GM21390 (cell line): ENCODE data around the gene ARPP19.
"Not testable (repeated sequence)": the region's sequence is repeated elsewhere in the genome, so short reads cannot be mapped to it uniquely, and the experiment has no call there.

ENCODE experiments used
- ATAC-seq: cut with Tn5 transposase; IDR thresholded peaks from one replicate; pipeline ENCODE4 v1.9.1; 2021; ENCODE audit not compliant: unreplicated experiment

The ARPP19 gene, protein sequence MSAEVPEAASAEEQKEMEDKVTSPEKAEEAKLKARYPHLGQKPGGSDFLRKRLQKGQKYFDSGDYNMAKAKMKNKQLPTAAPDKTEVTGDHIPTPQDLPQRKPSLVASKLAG

GRCh38 chr15:52568601-52569585 is at the start of gene ARPP19:
Gene ARPP19, minus strand, starts transcription at chr15:52569030. Its CDS starts 138 bp downstream, at chr15:52568892.
- peak; percentile 63 for ATAC-seq

- no peak for ATAC-seq
These were observed 48.2 kb upstream of the ARPP19 start for GRCh38 chr15:52617026-52617425.

- no peak for ATAC-seq
These were observed 46.5 kb upstream of the ARPP19 start for GRCh38 chr15:52615302-52615701.

- no peak for ATAC-seq
These were observed 40.8 kb upstream of the ARPP19 start for GRCh38 chr15:52609593-52609992.

DNA sequence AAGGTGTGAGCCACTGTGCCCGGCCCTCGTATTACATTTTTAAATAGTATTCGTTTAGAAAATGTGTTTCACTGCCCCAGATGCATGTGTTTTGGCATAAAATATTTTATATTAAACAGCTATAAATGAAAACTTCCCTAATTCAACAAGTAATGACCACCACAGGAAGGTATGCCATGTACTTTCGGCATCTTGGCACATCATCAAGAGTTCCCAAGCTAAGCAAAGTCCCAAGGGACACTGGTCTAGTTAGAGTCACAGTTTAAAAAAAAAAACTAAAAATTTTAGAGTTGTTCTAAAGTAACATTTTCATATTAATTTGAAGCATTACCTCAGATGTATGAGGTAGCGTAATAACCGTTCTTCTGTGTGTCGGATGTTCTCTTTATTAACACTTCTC is 15.6 kb upstream of the ARPP19 start:
- no peak for ATAC-seq

- ATAC-seq, result no peak
These were observed 11.0 kb upstream of the ARPP19 start for GRCh38 chr15:52579852-52580251.

DNA sequence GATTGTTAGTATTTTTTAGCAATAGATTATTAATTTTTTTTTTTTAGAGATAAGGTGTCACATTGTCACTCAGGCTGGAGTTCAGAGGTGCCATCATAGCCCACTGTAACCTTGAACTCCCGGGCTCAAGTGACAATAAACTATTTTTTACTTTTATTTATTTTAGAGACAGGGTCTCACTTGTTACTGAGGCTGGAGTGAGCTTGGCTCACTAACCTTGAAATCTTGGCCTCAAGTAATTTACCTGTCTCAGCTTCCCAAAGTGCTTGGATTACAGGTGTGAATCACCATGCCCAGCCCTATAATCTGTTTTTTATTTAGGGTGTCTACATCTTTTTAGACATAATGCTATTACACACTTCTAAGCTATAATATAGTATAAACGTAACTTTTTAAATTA is 7.9 kb upstream of the ARPP19 start:
- no peak for ATAC-seq

DNA sequence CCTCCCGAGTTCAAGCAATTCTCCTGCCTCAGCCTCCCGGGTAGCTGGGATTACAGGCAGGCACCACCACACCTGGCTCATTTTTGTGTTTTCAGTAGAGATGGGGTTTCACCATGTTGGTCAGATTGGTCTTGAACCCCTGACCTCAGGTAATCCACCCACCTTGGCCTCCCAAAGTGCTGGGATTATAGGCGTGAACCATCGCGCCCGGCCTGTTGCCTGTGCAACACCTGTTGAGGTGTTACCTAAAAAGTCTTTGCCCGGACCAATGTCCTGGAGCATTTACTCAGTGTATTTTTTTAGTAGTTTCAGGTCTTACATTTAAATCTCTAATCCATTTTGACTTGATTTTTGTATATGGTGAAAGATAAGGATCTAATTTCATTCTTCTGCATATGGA is 6.7 kb upstream of the ARPP19 start:
- ATAC-seq, result not testable (repeated sequence)

DNA sequence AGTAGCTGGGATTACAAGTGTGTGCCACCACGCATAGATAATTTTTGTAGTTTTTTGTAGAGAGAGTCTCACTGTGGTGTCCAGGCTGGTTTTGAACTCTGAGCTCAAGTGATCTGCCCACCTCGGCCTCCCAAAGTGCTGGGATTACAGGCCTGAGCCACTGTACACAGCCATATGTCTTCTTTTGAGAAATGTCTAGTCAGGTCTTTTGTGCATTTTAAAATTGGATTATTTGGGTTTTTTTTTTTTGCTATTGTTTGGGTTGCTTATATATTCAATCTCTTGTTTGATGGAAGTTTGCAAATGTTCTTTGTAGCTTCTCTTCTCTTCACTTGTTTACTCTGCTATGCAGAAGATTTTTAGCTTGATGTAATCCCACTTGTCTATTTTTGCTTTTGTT is 6.2 kb upstream of the ARPP19 start:
- ATAC-seq, result no peak

DNA sequence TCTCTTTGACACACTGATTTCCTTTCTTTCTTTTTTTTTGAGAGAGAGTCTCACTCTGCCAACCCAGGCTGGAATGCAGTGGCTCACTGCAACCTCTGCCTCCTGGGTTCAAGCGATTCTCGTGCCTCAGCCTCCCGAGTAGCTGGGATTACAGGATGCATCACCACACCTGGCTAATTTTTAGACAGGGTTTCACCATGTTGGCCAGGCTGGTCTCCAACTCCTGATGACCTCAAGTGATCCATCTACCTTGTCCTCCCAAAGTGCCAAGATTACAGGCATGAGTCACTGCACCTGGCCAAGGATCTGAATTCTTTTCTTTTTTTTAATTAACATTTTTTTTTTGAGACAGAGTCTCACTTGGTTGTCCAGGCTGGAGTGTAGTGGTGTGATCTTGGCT is 5.8 kb upstream of the ARPP19 start:
- ATAC-seq, result not testable (repeated sequence)

DNA sequence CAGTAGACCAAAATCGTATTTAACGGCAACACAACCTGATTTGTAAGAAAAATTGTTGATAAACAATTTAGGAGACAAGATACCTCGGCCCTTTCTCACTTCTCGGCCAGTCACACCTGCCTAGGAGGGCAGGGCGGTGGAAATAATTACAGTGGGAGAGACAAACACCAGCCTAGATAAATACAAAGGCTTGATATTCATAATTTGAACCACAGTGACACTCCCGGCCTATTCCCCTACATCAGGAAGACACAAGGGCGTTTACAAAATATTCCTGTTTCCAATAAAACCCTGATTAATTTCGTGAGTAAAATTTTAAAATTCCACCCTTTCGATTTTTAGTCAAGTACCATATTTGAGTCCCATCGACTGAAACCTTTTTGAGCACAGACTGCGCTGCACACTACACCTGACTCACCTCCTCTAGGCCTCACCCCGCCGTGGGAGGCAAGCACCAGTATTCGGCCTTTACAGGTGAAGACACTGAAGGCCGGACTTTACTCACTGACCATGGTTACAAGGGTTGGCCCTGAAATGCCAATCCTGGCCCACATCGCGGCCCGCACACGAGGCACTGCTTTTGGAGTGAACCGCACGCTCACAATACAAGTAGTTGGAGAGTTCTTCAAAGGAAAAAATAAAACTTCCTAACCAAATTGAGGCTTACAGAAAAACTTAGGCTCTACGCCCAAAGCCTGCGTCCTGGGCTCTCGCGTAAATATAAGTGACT is 794 bp downstream of the ARPP19 start:
- no peak for ATAC-seq

- no peak for ATAC-seq
These were observed 1.9 kb downstream of the ARPP19 start for GRCh38 chr15:52566889-52567288.

DNA sequence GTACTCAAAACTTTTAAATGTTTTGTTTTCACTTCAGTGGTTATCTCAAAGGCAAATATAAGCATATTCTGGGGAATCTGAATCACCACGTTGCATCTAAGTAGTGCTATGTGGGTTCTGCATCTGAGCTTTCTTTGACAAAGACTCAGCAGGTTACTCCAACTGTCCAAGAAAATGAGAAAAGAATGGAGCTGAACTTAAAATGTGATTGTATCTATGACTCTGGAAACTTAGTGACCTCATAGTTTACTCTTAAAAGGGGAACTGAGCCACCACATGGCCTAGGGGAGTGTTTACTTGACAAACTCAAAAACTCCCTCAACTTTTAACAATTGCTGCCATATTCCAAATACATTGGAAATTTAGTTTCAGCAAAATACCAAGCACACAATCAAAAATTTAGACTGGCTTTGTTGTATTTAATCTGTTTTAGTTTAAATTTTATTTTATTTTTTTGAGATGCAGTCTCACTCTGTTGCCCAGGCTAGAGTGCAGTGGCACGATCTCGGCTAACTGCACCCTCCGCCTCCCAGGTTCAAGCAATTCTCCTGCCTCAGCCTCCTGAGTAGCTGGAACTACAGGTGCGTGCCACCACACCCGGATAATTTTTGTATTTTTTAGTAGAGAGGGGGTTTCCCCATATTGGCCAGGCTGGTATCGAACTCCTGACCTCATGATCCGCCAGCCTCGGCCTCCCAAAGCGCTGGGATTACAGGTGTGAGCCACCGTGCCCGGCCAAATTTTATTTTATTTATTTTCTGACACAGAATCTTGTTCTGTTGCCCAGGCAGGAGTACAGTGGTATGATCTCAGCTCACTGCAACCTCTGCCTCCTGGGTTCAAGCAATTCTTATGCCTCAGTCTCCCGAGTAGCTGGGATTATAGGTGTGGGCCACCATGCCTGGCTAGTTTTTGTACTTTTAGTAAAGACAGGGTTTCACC is 3.1 kb downstream of the ARPP19 start:
- ATAC-seq, result peak; percentile 45

DNA sequence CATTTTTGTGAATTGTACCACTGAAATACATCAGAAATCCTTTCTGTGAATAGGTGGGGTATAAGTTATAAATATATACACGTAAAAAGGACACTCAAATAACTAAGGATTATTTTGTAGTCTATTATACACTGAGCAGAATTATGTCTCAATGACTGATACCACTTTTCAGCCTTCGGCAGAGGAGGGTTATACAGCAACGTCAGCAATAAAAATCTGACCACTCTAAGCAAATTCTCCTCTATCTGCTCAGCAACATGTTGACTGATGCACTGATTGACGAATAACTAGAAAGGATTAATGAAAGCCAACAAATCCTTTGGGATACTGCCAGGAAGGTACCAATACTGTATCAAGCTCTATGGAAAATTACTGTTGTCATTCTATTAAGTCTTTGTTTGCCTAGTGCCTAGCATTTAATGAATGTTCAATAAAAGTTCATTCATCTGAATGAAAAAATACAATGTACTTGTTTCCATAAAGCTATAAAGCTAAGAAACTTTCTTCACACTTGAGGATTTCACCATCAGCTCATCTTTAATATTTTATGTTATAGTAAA is 5.2 kb downstream of the ARPP19 start:
- no peak for ATAC-seq

GRCh38 chr15:52559575-52559974 is 9.3 kb downstream of the ARPP19 start:
- ATAC-seq, result peak; percentile 32

DNA sequence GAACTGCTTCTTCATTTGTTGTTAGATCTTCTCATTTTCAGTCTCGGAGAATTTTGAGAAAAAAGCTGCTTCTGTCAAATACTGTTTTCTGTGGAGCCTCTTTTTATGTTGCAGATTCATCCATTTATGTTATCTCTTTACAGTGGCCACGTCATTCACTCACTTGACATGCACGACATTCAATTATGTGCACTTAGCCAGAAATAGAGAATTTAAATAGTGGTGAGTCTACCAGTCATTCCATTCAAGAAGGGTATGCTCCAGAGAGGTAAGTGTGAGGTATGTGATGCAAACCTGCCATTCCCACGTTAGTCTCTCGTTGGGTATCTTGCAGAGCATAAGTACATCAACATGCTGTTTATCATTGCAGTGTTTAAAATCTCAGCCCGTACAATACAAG is 9.8 kb downstream of the ARPP19 start:
- peak; percentile 22 for ATAC-seq

DNA sequence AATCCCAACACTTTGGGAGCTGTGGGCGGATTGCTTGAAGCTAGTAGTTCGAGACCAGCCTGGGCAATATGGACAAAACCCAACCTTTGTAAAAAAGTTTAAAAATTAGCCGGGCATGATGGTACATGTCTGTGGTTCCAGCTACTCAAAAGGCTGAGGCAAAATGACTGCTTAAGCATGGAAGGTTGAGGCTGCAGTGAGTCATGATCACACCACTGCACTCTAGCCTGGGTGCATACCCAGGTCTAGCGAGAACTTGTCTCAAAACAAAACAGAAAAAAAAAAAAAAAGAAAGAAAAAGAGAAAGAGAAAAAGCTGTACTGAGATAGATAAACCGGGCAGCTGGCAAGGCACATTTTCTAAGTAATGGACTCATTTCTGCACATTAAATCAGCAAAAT is 10.6 kb downstream of the ARPP19 start:
- peak; percentile 81 for ATAC-seq

GRCh38 chr15:52557274-52557641 is 11.6 kb downstream of the ARPP19 start:
- ATAC-seq, result no peak

GRCh38 chr15:52556524-52557273 is 12.1 kb downstream of the ARPP19 start:
- ATAC-seq, result no peak

- no peak for ATAC-seq
These were observed 16.5 kb downstream of the ARPP19 start for GRCh38 chr15:52552303-52552702.
